Muscle layer of colon (tissue), 2 donors: ENCODE measurements around the gene LRMDA.

Source experiments
- H3K27ac ChIP-seq: one replicate; pipeline ENCODE4 v1.7.0; 2013; ENCODE audit warnings: low read depth, mild to moderate bottlenecking, low read length, moderate library complexity
- H3K27me3 ChIP-seq, 2 donors: one replicate each; pipeline ENCODE4 v1.7.0; 2013; ENCODE audit warnings: low read length in 2 of 2, mild to moderate bottlenecking in 2 of 2; ENCODE audit not compliant: insufficient read depth in 2 of 2, control insufficient read depth in 1 of 2
- H3K36me3 ChIP-seq: one replicate; pipeline ENCODE4 v1.7.0; 2013; ENCODE audit warnings: mild to moderate bottlenecking, low read length; ENCODE audit not compliant: insufficient read depth
- H3K4me1 ChIP-seq: one replicate; pipeline ENCODE4 v1.7.0; 2013; ENCODE audit warnings: mild to moderate bottlenecking, low read length; ENCODE audit not compliant: insufficient read depth
- H3K4me3 ChIP-seq, 2 donors: one replicate each; pipeline ENCODE4 v1.7.0; 2013; ENCODE audit warnings: low read length in 2 of 2, low read depth in 1 of 2, mild to moderate bottlenecking in 1 of 2, moderate library complexity in 1 of 2
- H3K9ac ChIP-seq: one replicate; pipeline ENCODE4 v1.7.0; 2013; ENCODE audit warnings: low read length
- H3K9me3 ChIP-seq: one replicate; pipeline ENCODE4 v1.7.0; 2013; ENCODE audit warnings: mild to moderate bottlenecking, low read length
- donor health status: abdominal sarcoma.
- donor health status: Adenocarcinoma of cecum.

The LRMDA gene

GRCh38 chr10:76001019-76001418 lies 569.6 kb downstream of the LRMDA start:
- Histone ChIP-seq H3K27me3 (no peaks in the 10 kb centered on the region), H3K9me3 (no peaks in the 10 kb centered on the region), H3K36me3 (no peaks in the 10 kb centered on the region), H3K9ac (no peak overlapping the region), H3K4me1 (no peaks in the 10 kb centered on the region), H3K27ac (no peak overlapping the region), H3K4me3 (no peak overlapping the region)

- Histone ChIP-seq H3K27ac (no peak overlapping the region), H3K4me3 (no peak overlapping the region), H3K36me3 (no peaks in the 10 kb centered on the region), H3K9ac (no peak overlapping the region), H3K27me3 (no peaks in the 10 kb centered on the region), H3K4me1 (no peaks in the 10 kb centered on the region), H3K9me3 (no peaks in the 10 kb centered on the region)
Measured at GRCh38 chr10:76001461-76001860, 570.0 kb downstream of the LRMDA start.

GRCh38 chr10:76002262-76002854 lies 570.9 kb downstream of the LRMDA start:
- no peak overlapping the region for H3K27ac ChIP-seq
- H3K4me3 ChIP-seq: no peak overlapping the region
- H3K36me3 ChIP-seq: no peaks in the 10 kb centered on the region
- no peaks in the 10 kb centered on the region for H3K27me3 ChIP-seq
- no peak overlapping the region for H3K9ac ChIP-seq
- no peaks in the 10 kb centered on the region for H3K9me3 ChIP-seq
- H3K4me1 ChIP-seq: no peaks in the 10 kb centered on the region

- Histone ChIP-seq H3K9me3 (no peaks in the 10 kb centered on the region), H3K4me1 (no peaks in the 10 kb centered on the region), H3K27me3 (no peaks in the 10 kb centered on the region), H3K4me3 (no peak overlapping the region), H3K9ac (no peak overlapping the region), H3K36me3 (no peaks in the 10 kb centered on the region), H3K27ac (no peak overlapping the region)
Measured at GRCh38 chr10:76007667-76008181, 576.3 kb downstream of the LRMDA start.

- no peaks in the 10 kb centered on the region for H3K27me3 ChIP-seq
- H3K27ac ChIP-seq: no peak overlapping the region
- no peak overlapping the region for H3K4me3 ChIP-seq
- no peak overlapping the region for H3K9ac ChIP-seq
- no peaks in the 10 kb centered on the region for H3K36me3 ChIP-seq
- no peaks in the 10 kb centered on the region for H3K4me1 ChIP-seq
- no peaks in the 10 kb centered on the region for H3K9me3 ChIP-seq
Measured at GRCh38 chr10:76009531-76009930, 578.1 kb downstream of the LRMDA start.

- no peaks in the 10 kb centered on the region for H3K27me3 ChIP-seq
- no peak overlapping the region for H3K27ac ChIP-seq
- no peak overlapping the region for H3K9ac ChIP-seq
- H3K36me3 ChIP-seq: no peaks in the 10 kb centered on the region
- H3K4me1 ChIP-seq: no peaks in the 10 kb centered on the region
- H3K9me3 ChIP-seq: no peaks in the 10 kb centered on the region
- H3K4me3 ChIP-seq: no peak overlapping the region
Measured at GRCh38 chr10:76010703-76011102, 579.3 kb downstream of the LRMDA start.

GRCh38 chr10:76012716-76013327 lies 581.4 kb downstream of the LRMDA start:
- Histone ChIP-seq H3K9ac (no peak overlapping the region), H3K4me3 (no peak overlapping the region), H3K9me3 (no peaks in the 10 kb centered on the region), H3K27ac (no peak overlapping the region), H3K36me3 (no peaks in the 10 kb centered on the region), H3K27me3 (no peaks in the 10 kb centered on the region), H3K4me1 (no peaks in the 10 kb centered on the region)

- H3K36me3 ChIP-seq: no peaks in the 10 kb centered on the region
- H3K9ac ChIP-seq: no peak overlapping the region
- H3K4me1 ChIP-seq: no peaks in the 10 kb centered on the region
- no peaks in the 10 kb centered on the region for H3K9me3 ChIP-seq
- no peak overlapping the region for H3K4me3 ChIP-seq
- no peaks in the 10 kb centered on the region for H3K27me3 ChIP-seq
- no peak overlapping the region for H3K27ac ChIP-seq
Measured at GRCh38 chr10:76015245-76015644, 583.8 kb downstream of the LRMDA start.

- Histone ChIP-seq H3K4me3 (no peak overlapping the region), H3K27me3 (no peaks in the 10 kb centered on the region), H3K4me1 (no peaks in the 10 kb centered on the region), H3K9me3 (no peaks in the 10 kb centered on the region), H3K27ac (no peak overlapping the region), H3K9ac (no peak overlapping the region), H3K36me3 (no peaks in the 10 kb centered on the region)
Measured at GRCh38 chr10:76017026-76017732, 585.8 kb downstream of the LRMDA start.

GRCh38 chr10:76017733-76018433 lies 586.5 kb downstream of the LRMDA start:
- Histone ChIP-seq H3K36me3 (no peaks in the 10 kb centered on the region), H3K4me1 (no peaks in the 10 kb centered on the region), H3K27ac (no peak overlapping the region), H3K9ac (no peak overlapping the region), H3K27me3 (no peaks in the 10 kb centered on the region), H3K4me3 (no peak overlapping the region), H3K9me3 (no peaks in the 10 kb centered on the region)

GRCh38 chr10:76020630-76021029 lies 589.2 kb downstream of the LRMDA start:
- Histone ChIP-seq H3K4me1 (no peaks in the 10 kb centered on the region), H3K27ac (no peak overlapping the region), H3K27me3 (no peaks in the 10 kb centered on the region), H3K9me3 (no peaks in the 10 kb centered on the region), H3K9ac (no peak overlapping the region), H3K36me3 (no peaks in the 10 kb centered on the region), H3K4me3 (no peak overlapping the region)
